SKM-1 treated with dmso at 0.1 percent for 144 hours (cell line): ENCODE measurements around the gene EXOSC1.

Experiments used
- DNase-seq: peaks from one replicate; lab custom pipeline; 2025; ENCODE audit not compliant: unreplicated experiment; lab: John Stamatoyannopoulos, UW

The EXOSC1 gene

DNA sequence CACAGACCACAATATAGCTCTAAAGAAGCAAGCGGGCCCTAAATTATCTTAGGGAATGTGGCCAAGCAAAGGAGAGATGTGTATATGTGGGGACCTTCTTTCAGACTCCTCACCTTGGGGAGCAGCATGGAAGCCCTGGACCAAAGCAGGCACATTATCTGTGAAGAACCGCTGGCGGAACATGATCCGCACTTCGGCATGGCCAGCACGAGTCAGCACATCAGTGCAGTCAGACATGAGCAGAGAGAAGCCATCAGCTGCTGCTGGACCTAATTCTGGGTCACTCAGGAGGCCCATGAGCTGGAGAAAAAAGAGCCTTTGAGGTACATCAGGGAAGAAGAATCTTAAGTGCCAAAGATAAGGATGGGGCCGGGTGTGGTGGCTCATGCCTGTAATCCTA is 14.1 kb upstream of the EXOSC1 start:
- no peak for DNase-seq

GRCh38 chr10:97459111-97459510 is 13.3 kb upstream of the EXOSC1 start:
- DNase-seq, result no peak

DNA sequence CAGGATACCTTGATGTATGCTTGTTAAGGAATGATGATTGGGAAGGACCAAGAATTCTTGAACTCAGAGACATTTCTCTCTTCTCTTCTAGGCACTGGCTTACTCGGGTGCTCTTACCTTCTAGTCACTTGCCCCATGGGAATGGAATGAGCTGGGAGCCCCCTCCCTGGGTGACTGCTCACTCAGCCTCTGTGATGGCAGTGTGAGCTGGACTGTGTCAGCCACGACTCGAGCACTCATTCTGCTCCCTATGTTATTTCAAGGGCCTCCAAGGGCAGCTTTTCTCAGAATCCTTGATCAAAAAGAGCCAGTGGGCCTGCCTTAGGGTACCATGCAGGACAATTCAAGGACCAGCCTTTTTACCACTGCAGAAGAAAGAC is 10.9 kb upstream of the EXOSC1 start:
- no peak for DNase-seq

DNA sequence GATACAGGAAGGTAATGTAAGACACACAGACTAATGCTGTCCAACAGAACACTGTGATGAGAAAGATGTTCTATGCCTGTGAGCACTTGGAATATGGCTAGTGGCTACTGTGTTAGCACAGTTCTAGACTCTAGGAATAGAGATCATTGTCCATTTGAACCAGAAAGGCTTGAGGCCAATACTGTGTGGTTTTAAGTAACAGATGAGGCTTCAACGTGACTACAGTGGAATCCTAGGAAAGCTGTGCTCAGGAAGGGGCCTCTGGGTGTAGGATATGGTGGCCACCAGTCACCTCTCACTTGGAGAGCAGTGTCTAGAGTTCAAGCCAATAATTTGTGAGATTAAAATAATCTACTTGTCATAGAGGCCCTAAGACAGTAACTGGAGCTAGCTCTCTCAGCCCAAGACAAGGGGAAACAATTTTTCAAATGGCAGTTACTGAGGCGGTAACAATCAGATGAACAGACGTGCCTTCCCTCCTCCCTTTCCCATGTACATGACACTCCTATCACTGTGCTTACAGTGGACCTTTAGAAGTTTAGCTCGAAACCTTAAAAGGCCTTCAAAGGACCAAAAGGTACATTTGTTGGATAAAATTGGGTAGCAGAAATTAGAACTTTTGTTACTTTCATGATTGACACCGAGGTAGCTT is 10.4 kb upstream of the EXOSC1 start:
- DNase-seq, result no peak

DNA sequence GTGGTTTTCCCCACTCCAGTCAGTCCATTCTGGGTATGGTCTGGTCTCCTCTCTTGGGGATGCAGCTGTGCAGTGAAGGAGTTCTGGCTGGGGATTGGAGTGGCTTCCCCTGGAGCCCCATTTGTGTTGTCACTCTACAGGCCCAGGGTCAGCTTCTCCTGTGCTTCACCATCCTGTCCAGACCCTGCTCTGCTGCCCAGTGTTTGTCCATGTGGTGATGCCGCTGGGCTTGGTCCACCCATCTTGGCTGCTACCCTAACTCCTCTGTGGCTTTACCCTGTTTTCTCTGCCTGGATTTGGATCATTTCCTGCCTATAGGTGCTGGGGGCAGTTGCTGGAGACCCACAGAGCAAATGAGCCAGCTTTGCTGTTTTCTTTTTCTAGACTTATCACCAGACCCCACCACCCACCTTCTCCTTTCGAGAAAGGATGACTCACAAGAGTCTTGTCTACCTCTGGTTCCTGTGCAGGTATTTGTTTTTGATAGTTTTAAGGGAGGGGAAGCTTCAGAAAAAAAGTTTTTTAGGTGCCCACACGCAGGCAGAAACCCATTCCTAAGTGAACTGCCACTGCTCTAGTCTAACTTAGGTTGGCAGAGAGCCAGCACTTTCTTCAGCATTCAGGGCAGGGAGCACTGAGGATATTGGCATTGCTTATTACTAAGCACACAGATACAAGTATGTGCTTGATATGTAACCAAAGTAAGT is 8.7 kb upstream of the EXOSC1 start:
- DNase-seq, result no peak

- no peak for DNase-seq
Observed at GRCh38 chr10:97452352-97452751, 6.5 kb upstream of the EXOSC1 start.

- DNase-seq, result no peak
Observed at GRCh38 chr10:97451605-97452004, 5.8 kb upstream of the EXOSC1 start.

GRCh38 chr10:97450828-97451227 is 5.0 kb upstream of the EXOSC1 start:
- no peak for DNase-seq

DNA sequence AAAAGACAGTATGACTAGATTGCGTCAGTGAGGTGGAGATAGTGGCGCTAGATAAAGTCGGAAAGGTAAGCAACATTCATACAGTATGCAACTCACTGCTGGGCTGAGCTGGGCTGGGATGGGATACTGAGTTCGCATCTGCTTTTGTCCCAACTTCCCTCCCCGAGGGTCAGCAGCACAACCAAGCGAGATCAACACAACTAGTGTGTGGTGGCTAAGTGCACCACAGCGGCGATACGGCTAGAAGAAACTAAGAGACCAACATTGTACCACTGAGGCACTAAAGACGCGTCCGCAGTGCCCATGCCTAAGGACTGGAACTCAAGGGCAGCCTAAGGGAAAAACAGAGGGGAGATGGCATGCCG is 467 bp downstream of the EXOSC1 start:
- DNase-seq, result no peak

- DNase-seq, result no peak
Observed at GRCh38 chr10:97444212-97444611, 1.6 kb downstream of the EXOSC1 start.

DNA sequence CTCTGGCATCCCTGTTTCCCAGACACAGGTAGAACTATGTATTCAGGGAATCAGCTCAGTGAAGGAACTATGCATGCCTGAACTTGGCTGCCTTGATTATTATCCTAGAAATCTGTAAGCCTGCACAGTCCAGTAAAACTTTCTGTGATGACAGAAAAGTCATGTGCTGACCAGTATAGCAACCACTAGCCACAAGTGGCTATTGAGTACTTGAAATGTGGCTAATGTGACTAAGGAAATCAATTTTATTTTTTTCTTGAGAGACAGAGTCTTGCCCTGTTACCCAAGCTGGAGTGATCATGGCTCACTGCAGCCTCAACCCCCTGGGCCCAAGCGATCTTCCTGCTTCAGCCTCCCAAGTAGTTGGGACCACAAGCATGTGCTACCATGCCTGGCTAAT is 3.5 kb downstream of the EXOSC1 start:
- DNase-seq, result no peak

GRCh38 chr10:97435211-97435610 is 10.6 kb downstream of the EXOSC1 start:
- no peak for DNase-seq

- DNase-seq, result no peak
Observed at GRCh38 chr10:97434557-97434956, 11.2 kb downstream of the EXOSC1 start.

DNA sequence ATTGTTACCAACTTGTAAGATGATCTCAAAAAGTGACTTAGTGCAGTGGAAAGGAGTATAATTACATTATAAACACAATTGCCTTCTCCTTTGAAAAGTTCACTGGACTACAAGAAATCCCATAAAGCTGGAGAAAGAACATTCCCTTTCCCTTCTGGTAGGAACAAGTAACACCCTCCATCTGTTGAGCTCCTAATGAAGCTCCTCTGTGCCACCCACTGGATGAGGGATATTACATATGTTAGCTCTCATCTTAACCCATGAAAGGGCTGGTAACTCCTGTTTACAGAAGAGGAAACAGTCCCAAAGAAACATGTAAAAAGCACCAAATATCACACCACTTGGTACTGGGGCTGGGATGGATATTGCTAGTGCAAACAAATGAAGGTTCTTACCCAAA is 11.8 kb downstream of the EXOSC1 start:
- DNase-seq, result no peak

GRCh38 chr10:97428572-97428981 is 17.2 kb downstream of the EXOSC1 start:
- DNase-seq, result peak; percentile 14

- DNase-seq, result no peak
Observed at GRCh38 chr10:97427571-97428179, 18.1 kb downstream of the EXOSC1 start.

DNA sequence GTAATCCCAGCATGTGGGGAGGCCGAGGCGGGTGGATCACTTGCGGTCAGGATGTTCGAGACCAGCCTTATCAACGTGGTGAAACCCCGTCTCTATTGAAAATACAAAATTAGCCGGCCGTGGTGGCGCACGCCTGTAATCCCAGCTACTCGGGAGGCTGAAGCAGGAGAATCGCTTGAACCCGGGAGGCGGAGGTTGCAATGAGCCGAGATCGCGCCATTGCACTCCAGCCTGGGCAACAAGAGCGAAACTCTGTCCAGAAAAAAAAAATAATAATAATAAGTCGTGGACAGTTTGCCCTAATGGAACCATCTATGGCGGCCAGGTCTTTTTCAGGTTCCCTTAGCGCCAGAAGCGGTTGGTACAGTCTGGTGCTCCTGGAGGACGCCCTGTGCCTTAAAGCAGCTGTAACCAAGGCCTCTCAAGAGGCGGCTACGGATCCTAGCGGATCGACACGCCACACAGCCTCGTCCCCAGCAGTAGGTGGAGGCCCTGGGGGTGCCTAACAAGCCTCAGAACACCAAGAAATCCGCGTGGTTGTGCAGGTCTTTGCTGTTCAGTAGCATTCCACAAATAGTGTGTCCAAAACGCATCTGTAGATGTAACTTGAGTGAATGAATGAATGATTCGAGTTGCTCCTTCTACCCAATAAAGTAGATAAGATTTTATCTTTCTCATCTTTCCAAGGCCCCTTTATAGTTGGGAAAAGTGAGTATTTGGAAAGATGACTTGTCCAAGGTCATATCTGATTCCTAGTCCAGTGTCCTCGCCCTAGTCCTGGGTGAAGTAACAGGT is 18.8 kb downstream of the EXOSC1 start:
- DNase-seq, result no peak

DNA sequence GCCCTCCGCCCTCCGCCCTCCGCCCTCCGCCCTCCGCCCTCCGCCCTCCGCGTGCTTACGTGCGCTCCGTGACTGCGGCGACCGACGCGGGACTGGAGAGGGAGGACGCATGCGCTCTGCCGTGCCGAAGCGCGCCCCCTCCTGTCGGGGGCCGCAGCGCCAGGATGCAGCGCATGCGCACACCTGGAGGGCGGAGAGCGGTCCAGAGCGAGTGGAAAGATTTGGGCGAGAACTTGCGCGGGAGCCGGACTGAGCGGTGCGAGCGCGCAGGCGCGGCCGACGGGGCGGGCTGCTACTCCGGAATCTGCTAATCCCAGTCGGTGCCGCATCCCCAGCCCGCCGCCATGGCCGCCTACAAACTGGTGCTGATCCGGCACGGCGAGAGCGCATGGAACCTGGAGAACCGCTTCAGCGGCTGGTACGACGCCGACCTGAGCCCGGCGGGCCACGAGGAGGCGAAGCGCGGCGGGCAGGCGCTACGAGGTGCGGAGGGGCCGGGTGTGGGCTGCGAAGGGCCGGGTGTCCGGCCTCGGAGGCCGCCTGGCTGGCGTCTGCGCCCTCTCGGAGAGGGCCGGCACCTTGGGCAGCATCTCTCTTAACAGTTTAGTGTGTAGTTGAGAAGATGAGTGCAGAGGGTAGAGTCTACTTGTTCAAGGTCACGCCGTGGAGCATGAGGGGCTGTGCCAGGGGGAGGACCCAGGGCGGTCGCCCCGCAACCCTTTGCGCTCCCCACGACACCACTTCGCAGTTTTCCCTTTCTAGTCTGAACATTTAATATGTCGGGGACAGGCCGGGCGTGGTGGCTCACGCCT is 19.6 kb downstream of the EXOSC1 start, which contains the start of gene PGAM1:
Gene PGAM1, plus strand, starts transcription at position 228 of the 812 bp plus-strand sequence. Its CDS starts 117 bp downstream, at position 345.
- peak; percentile 93 for DNase-seq

DNA sequence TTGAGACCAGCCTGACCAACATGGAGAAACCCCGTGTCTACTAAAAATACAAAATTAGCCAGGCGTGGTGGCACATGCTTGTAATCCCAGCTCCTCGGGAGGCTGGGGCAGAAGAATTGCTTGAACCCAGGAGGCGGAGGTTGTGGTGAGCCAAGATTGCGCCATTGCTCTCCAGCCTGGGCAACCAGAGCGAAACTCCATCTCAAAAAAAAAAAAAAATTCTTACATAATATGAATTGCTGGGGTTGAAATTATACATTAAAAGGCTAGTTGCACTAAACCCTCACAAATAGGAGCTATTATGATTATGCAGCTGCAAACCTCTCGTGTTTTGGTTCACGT is 22.1 kb downstream of the EXOSC1 start:
- peak; percentile 41 for DNase-seq

GRCh38 chr10:97416565-97416964 is 29.2 kb downstream of the EXOSC1 start:
- no peak for DNase-seq

GRCh38 chr10:97412891-97413304 is 32.9 kb downstream of the EXOSC1 start:
- DNase-seq, result no peak
